Activated CD8-positive, alpha-beta memory T cell treated with anti-CD3 and anti-CD28 coated beads, Interleukin-2, amount 50 U/mL, for 48 hours (primary cell): ENCODE results near the gene GRK5.
"Not testable (repeated sequence)": the region's sequence is repeated elsewhere in the genome, so short reads cannot be mapped to it uniquely, and the experiment has no call there.

Experiments
- DNase-seq: peaks from one replicate; pipeline ENCODE4 v3.0.0-alpha.2; 2020

The GRK5 gene

DNA sequence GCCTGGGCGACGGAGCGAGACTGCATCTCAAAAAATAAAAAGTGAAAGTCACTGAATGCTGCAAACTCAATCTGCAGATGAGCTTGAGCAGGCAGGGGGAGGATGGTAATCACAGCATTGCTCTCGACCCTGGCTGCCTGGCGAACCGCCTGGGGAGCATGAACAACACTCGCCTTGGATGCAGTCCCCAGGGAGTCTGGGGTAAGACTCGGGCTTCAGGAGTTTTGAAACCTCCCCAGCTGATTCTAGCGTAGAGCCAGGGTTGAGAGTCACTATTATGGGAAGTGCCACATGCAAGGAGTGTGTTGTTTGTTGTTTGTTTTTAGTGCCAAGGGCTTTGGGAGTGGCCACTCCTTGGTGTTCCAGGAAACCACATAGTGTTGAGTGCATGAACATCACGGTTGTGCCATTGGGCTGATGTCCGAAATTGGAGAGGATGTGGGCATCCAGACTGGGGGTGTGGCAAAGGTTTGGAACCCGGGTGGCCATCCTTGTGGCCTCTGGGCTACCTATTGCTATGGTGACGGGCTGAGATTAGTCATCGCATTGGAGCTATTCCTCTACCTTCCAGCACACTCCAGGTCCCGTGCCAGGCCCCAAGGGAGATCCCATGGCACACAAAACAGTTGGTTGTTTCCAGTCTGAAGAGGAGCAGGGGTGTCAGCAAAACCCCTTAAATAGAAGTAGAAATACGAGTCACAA is 242.5 kb downstream of the GRK5 start:
- DNase-seq: no peak

DNA sequence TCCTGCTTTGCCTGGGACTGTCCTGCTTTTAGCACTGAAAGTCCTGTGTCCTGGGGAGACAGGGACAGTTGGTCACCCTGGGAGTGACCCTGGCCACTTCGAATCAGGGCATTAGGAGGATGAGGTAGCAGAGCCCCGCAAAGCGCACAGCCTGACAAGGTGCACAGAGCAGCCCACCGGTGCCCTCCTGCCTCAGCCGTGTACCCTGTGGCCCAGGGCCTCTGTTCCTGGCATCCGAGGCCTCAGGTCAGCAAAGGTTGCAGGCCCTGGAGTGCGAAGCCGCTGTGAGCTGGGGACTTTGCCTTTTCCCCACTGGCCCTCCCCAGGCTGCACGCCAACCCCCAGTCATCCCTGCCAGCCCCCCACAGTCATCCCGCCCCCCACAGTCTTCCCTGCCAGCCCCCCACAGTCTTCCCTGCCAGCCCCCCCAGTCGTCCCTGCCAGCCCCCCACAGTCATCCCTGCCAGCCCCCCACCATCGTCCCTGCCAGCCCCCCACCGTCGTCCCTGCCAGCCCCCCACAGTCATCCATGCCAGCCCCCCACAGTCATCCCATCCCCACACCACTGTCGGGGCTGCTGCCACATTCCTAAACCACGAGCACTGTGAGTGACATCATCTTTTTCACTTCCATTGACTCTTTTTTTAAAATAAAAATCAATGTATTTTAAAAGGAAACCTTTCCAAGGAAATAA is 243.4 kb downstream of the GRK5 start:
- DNase-seq: no peak

GRCh38 chr10:119451300-119451896 is 244.0 kb downstream of the GRK5 start:
- DNase-seq: no peak

GRCh38 chr10:119452396-119452795 is 245.0 kb downstream of the GRK5 start:
- no peak for DNase-seq

DNA sequence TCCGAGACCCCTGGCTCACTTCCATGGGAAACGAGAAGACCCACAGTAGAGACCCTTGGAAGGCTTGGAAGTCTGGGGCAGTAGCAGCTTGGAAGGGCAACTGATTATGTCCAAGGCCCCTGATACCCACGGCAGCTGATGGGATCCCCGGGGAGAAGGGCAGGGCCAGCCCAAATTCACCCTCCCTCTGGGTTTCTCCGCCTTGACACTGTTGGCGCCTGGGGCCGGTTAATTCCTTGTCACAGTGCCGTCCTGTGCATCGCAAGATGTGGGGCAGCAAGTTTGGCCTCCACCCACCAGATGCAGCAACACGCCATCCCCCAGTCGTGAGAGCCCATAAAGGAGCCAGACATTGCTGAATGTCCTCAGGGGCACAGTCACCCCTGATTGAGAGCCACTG is 245.9 kb downstream of the GRK5 start:
- DNase-seq: no peak

GRCh38 chr10:119454316-119454715 is 246.9 kb downstream of the GRK5 start:
- no peak for DNase-seq

DNA sequence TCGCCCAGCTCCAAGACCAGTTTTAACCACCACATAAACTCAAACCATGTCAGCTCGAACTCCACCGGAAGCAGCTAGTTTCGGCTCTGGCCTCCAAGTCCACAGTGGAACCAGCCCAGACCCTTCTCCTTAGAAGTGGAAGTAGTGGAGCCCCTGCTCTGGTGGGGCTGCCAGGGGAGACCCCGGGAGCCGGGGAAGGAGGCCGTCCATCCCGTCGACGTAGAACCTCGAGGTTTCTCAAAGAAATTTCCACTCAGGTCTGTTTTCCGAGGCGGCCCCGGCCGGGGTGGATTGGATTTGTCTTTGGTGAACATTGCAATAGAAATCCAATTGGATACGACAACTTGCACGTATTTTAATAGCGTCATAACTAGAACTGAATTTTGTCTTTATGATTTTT is 247.6 kb downstream of the GRK5 start:
- no peak for DNase-seq

DNA sequence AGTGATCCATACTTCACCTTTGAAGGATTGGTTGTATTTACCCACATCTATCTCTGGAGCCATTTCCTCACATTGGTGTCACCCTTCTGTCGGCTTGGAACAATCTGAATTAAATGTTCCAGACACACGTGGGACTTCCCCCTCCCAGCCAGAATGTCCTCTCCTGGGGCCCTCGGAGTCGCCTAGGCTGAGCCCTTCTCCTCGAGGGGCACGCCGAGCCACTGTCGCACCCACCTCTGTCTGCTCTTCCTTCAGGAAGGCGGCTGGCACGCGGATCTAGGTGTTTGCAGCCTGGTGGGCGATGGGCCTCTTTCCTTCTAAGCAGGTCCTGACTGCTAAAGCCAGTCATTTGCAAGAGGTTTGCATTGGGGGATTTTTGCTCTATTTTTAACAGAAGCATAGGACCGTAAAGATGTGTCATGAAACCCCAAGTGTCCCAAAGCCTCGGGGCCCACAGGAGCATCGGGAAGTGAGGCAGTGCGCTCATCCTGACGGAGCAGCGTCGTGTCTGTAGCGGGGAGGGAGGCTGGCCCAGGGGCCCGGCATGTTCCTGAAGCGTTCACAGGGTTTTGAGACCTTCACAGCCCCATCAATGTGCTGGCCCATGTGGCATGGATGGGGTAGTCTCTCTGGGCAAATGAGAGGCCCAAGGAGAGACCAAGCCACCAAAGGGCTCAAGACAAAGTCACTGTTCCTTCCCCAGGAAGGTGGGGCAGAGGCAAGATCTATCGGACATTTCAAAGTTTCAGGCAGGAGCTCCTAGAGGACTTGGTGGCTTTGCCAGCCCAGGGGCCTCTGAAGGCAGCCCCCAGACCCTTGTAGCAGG is 248.5 kb downstream of the GRK5 start:
- no peak for DNase-seq

DNA sequence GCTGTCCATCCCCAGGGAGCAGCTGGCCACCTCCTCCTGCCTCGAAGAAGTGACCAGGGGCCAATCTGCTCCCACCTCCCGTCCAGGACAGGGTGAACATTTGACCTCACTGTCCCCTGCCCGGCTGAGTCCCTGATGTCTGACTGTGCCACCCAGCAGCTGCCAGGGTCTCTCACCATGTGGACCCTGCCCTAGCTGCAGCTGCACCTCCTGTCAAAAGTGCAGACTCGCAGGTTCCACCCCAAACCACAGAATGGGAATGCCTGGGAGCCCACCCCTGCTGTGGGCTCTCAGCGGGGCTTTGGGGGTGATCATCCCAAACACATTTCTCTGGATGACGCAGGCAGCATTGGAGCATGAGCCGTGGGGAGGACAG is 249.1 kb downstream of the GRK5 start:
- DNase-seq: no peak

GRCh38 chr10:119457966-119458766 is 250.8 kb downstream of the GRK5 start:
- no peak for DNase-seq

DNA sequence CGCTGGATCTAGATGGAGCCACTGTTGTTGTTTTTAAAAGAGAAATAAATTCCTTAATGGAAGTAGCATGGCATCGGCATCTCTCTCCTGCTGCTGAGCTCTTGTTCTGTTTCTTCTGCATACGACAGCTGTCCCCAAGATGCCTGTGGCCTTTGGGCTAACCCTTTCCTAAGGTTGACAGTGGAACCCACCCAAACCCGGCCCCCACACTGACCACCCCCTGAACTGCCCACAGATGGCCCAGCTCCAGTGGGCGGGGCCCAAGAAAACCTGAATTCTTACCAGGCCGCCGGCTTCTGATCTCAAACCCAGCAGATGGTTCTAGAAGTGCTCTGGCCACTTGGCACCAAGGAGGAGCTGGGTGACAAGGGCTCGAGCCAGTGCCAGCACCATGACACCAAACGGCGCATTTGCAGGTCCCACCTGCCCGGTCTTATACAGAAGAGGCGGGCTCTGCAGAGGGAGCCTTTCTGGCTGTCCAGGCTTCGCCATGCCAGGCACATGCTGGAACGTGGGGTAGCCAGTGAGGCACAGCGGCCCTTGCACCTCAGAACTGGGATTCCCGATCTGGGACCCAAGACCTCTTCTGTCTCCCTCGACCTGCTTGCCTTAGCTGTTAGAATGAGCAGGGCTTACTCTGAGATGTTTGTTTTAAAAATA is 252.4 kb downstream of the GRK5 start:
- no peak for DNase-seq

GRCh38 chr10:119460369-119461195 is 253.2 kb downstream of the GRK5 start:
- no peak for DNase-seq

DNA sequence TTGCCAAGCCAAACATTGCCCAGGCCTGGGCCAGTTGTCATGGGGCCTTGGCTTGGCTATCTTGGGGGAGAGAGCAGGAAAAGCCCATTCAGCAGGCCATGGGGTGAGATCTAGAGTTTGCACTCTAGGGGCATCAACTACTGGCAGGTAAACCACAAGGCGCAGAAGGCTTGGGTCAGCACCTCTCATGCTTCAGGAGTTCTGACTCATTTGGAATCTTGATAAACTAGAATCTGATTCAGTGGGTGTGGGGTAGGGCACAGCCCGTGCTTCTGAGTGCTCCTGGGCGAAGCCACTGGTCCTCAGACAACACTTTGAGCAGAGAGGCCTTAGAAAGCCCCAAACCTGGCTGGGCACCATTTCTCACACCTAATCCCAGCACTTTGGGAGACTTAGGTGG is 254.0 kb downstream of the GRK5 start:
- no peak for DNase-seq

- DNase-seq: no peak
These were observed 254.6 kb downstream of the GRK5 start for GRCh38 chr10:119461923-119462322.

- DNase-seq: no peak
These were observed 255.4 kb downstream of the GRK5 start for GRCh38 chr10:119462773-119463172.

- DNase-seq: not testable (repeated sequence)
These were observed 255.8 kb downstream of the GRK5 start for GRCh38 chr10:119463195-119463594.

GRCh38 chr10:119465085-119465484 is 257.7 kb downstream of the GRK5 start:
- no peak for DNase-seq

DNA sequence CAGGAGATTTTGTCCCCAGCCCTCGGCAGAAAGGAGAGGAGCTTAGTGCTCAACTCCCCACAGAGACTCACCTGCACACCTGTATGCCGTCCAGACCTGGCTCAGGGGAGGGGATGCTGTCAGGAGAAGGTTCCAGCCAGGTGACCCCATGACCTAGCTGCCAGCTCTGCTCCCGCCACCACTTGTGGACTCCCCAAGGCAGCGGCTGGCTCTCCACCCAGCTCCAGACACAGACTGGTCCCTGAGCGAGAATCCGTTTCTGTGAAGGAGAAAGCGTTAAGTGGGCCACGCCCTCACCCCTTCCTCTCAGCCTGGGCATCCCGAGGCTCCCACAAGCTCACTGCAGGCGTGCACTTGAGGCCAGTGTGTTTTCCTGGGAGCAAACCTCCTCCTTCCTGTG is 258.7 kb downstream of the GRK5 start:
- DNase-seq: no peak

- peak; percentile 66 for DNase-seq
These were observed 259.3 kb downstream of the GRK5 start for GRCh38 chr10:119466655-119467054.

GRCh38 chr10:119468542-119469324 is 261.4 kb downstream of the GRK5 start:
- DNase-seq: no peak
